Erythroblast (primary cell): ENCODE results near the gene RETSAT.
"Not testable (repeated sequence)": the region's sequence is repeated elsewhere in the genome, so short reads cannot be mapped to it uniquely, and the experiment has no call there.

Source experiments
- DNase-seq, 2 experiments: peaks; one replicate each; lab custom pipeline; 2025; lab: John Stamatoyannopoulos, UW
- GATA1 ChIP-seq: IDR thresholded peaks from 2 replicates; pipeline ENCODE4 v1.6.1; 2011; ENCODE audit warnings: low read depth, mild to moderate bottlenecking, control low read depth, low read length, moderate library complexity
- POLR2A ChIP-seq: IDR thresholded peaks from 2 replicates; pipeline ENCODE4 v1.6.1; 2011; ENCODE audit warnings: mild to moderate bottlenecking, low read length

RETSAT gene

GRCh38 chr2:85393836-85394235, 39.5 kb upstream of the RETSAT start:
- DNase-seq, result no peak
- TF ChIP-seq POLR2A (no peak), GATA1 (no peak)

DNA sequence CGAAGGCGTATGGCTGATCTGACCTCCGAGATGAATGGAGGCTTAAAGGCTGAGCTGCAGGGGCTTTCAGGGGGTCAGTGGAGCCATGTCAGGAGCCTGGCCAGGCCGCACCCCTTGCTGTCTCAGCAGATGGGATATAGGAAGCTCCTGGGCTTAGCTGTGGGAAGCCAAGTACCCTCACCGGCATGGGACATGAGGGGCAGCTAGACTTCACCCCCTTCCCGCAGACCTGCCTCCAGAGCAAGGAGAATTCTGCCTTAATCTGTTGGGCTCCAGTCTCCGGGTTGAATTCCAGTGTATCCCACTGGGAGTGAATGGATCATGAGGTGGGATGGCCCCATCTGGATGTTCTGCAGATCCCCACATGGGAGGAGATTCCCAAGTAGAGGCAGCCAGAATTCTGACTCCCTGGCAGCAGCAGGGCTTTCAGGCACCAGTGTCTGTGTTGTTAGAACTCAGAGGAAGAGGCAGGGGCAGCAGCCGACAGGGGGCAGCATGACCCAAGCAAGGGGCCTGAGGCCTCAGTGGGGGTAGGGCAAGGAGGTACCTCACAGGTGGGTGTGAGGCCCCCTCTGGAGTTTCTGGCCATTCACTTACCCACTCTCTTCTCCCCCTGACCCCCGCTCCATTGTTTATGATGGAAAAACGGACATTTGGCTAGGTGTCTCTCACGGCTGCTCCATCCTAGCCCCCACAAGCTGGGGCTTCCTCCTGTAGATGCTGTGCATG, 36.8 kb upstream of the RETSAT start:
- TF ChIP-seq GATA1 (no peak), POLR2A (no peak)

GRCh38 chr2:85388878-85389538, 34.7 kb upstream of the RETSAT start:
- no peak for DNase-seq
- no peak for TF ChIP-seq POLR2A
- no peak for TF ChIP-seq GATA1

More for the DNA sequence above, 36.8 kb upstream of the RETSAT start:
- DNase-seq, result peak; percentile 58 to 77

DNA sequence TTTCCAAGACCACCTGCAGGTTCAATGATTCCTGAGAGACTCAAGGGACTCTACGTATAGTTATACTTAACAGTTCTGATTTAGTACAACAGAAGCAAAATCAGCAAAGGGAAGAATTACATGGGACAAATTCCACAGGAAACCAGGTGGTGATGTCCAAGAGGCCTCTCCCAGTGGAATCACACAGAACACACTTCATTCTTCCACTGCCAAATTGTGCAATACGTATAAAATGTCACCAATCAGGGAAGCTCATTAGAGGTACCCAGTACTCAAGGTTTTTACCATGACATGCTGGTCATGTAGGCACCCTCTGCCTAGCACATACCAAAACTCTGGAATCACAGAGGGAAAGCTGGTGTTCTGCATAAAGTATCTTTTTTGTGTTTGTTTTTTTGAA, 33.4 kb upstream of the RETSAT start:
- DNase-seq, result no peak
- TF ChIP-seq GATA1, result no peak
- no peak for TF ChIP-seq POLR2A

- no peak for TF ChIP-seq POLR2A
- no peak for DNase-seq
Measured at GRCh38 chr2:85385746-85386145, 31.4 kb upstream of the RETSAT start.

DNA sequence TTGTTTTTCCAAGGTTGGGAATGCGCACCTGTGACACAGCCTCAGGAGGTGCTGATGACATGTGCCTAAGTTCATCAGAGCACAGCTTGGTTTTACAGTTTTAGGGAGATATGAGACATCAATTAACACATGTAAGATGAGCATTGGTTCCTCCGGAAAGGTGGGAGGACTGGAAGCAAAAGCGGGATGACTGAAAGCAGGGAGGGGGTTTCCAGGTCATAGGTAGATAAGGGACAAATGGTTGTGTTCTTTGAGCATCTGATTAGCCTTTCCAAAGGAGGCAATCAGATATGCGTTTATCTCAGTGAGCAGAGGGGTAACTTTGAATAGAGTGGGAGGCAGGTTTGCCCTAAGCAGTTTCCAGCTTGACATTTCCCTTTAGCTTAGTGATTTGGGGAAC, 29.5 kb upstream of the RETSAT start:
- TF ChIP-seq POLR2A, result no peak
- no peak for TF ChIP-seq GATA1
- DNase-seq, result no peak

GRCh38 chr2:85383151-85383550, 28.8 kb upstream of the RETSAT start:
- DNase-seq, result not testable (repeated sequence)

- no peak for DNase-seq
- TF ChIP-seq GATA1, result no peak
- no peak for TF ChIP-seq POLR2A
Measured at GRCh38 chr2:85380048-85380447, 25.7 kb upstream of the RETSAT start.

GRCh38 chr2:85378257-85378656, 23.9 kb upstream of the RETSAT start:
- DNase-seq, result no peak
- no peak for TF ChIP-seq POLR2A
- TF ChIP-seq GATA1, result no peak

DNA sequence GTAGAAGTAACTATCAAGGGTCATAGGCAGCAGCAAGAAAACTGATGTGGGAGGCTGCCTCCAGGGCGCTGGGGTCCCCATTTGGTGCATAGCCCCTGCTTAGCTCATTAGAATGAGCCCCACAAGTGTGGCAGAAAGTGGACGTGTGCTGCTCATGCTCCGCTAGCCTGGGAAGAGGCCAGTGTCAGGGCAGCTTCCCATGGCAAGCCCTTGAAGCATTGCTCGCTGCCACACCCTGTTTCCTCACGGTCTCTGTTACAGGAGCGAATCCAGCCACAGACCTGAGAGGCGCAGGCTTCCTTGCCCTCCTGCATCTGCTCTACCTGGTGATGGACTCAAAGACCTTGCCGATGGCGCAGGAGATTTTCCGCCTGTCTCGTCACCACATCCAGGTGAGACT, 22.8 kb upstream of the RETSAT start:
- no peak for DNase-seq
- no peak for TF ChIP-seq POLR2A
- TF ChIP-seq GATA1, result no peak

DNA sequence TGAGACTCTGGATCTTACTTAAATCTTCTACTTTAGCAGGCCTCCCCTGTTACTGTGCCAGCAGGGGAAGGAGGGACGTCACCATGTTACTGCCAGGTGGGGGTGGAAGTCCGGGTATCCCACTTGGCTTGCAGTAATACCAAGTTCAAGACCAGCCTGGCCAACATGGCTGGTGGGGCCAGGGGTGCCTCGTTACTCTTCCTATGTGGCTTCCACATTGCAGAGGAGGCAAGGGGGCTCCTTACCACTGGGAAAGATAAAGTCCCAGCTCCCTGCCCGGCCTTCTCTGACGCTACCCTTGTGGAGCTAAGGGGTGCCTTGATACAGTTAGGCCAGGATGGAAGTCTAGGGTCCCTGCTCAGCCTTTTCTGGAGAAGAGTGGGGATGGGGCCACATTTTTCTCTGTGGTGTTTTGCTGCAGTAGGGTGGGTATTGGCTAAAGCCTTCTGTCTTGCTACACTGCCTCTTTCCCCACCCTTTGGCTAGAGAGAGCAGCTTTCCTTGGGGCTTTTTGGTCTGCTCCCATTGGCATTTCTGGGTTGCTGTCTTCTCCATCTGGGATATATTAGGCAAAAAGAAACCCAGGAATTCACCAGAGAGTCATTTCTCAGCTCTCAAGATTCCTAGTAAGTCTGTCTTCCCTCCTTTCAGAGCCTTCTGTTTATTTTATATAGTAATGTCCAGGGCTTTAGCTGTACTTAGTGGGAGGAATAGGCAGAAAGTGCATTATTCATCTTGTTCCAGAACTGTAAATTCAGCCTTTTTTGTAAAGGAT, 22.1 kb upstream of the RETSAT start:
- no peak for DNase-seq
- TF ChIP-seq POLR2A (no peak), GATA1 (no peak)

DNA sequence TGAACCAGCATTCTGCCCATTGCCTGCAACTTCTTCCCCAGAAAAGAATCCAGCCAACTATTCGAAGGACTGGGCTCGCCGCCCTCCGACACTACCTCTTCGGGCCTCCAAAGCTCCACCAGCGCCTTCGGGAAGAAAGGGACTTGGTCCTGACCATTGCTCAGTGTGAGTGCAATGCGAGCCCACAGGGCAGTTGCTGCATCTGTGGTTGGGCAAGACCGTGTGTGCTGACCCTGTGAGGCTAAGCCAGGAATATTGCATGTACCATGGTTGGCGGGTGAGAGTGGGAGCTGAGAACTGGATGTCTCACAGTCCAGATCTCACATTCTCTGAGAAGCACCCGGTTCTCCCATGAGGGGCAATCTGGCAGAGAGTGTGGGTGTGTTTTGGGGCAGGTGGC, 16.7 kb upstream of the RETSAT start:
- no peak for TF ChIP-seq GATA1
- TF ChIP-seq POLR2A, result no peak
- DNase-seq, result no peak

DNA sequence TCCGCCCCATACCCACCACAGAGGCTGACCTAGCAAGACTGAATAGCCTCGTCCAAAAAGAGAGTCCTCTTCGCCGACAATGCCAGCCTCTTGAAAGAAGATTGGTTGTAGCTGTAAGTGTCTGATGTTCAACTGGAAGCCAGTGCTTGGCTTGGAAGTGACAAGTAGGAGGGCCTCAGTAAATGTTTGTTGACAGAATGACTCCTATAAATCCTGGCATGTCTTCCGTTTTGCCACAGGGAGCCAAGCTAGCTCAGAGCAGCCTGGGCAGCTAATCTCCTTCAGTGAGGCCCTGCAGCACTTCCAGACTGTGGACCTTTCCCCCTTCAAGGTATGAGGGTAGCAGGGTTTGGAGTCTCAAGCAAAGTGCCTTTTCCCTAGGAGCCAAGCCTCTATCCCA, 15.2 kb upstream of the RETSAT start:
- no peak for DNase-seq
- TF ChIP-seq GATA1 (no peak), POLR2A (no peak)

- no peak for TF ChIP-seq GATA1
- no peak for TF ChIP-seq POLR2A
- no peak for DNase-seq
Measured at GRCh38 chr2:85368921-85369320, 14.6 kb upstream of the RETSAT start.
